Adrenal gland (tissue), 5 donors: ENCODE measurements around the gene CHP2.

Source experiments
- POLR2A ChIP-seq, 2 donors: fragments of 450-650 bp; IDR thresholded peaks; one replicate each; pipeline ENCODE4 v1.6.1; 2017; ENCODE audit warnings: antibody characterized with exemption in 2 of 2, mild to moderate bottlenecking in 2 of 2, moderate library complexity in 1 of 2
- TF ChIP-seq, protein P1 (sequence below), 6 experiments: fragments of 450-650 bp in 4 of 6; fragments of 200-600 bp in 2 of 6; sonication (generic) in 1 of 6; IDR thresholded peaks; 1 replicate in 5 of 6; 2 replicates in 1 of 6; pipeline versions ENCODE4 v1.5.1 to v1.8.0; 2016 to 2021; ENCODE audit warnings: antibody characterized with exemption in 6 of 6, mild to moderate bottlenecking in 2 of 6, moderate library complexity in 1 of 6
- donor health status: DM: no; HTN: no; CAD: no.

DNA sequence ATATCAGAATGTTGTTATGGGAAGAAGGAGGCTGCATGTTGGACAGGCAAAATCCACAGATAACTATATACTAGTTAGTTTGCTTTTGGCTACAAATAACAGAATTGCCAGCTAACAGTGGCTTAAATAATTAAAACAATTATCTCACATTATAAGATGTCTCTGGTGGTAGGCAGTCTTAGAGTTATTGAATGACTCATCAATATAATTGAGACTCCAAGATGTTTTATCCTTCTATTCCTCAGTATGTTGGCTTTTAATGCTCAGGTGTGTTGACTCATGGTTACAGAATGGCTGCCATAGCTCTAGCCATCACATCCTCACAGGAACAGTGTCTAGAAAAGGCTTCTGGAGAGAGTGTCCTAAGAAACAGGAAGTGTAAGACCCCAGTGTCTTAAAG, 11.1 kb downstream of the CHP2 start:
- TF ChIP-seq, protein P1, sequence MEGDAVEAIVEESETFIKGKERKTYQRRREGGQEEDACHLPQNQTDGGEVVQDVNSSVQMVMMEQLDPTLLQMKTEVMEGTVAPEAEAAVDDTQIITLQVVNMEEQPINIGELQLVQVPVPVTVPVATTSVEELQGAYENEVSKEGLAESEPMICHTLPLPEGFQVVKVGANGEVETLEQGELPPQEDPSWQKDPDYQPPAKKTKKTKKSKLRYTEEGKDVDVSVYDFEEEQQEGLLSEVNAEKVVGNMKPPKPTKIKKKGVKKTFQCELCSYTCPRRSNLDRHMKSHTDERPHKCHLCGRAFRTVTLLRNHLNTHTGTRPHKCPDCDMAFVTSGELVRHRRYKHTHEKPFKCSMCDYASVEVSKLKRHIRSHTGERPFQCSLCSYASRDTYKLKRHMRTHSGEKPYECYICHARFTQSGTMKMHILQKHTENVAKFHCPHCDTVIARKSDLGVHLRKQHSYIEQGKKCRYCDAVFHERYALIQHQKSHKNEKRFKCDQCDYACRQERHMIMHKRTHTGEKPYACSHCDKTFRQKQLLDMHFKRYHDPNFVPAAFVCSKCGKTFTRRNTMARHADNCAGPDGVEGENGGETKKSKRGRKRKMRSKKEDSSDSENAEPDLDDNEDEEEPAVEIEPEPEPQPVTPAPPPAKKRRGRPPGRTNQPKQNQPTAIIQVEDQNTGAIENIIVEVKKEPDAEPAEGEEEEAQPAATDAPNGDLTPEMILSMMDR (IDR thresholded peaks at IDR 0.05), result no peak
- no peak for TF ChIP-seq POLR2A (IDR thresholded peaks at IDR 0.05)
